Daoy (cell line): ENCODE data around the gene CHD6. TPM values are rescaled to one million over a fixed set of nuclear protein-coding genes. Genes with fewer than 3 reads are reported as not detected.
A peak's percentile ranks its signal among the peaks of the same experiment; 100 is the strongest.

ENCODE experiments used
- DNase-seq: peaks from one replicate; pipeline ENCODE4 v3.0.0-alpha.2; 2015; ENCODE audit warnings: low read depth
- total RNA-seq: library from RNA; depleted of rRNA; stranded (reverse); fragments of >200 nt; shearing (Covaris generic); gene quantifications from 2 replicates; pipeline ENCODE4 v1.2.3, GENCODE V29; 2014

The CHD6 gene
- total RNA-seq, 1 experiment from 2014 or later: 9.8 TPM

GRCh38 chr20:41509316-41510200, 108.6 kb downstream of the CHD6 start:
- DNase-seq: no peak

- no peak for DNase-seq
Measured at GRCh38 chr20:41508335-41508734, 109.8 kb downstream of the CHD6 start.

GRCh38 chr20:41507851-41508250, 110.3 kb downstream of the CHD6 start:
- DNase-seq: no peak

- DNase-seq: no peak
Measured at GRCh38 chr20:41507436-41507835, 110.7 kb downstream of the CHD6 start.

GRCh38 chr20:41506192-41506915, 111.8 kb downstream of the CHD6 start:
- DNase-seq: no peak

- DNase-seq: no peak
Measured at GRCh38 chr20:41505184-41505583, 113.0 kb downstream of the CHD6 start.

GRCh38 chr20:41501376-41501775, 116.8 kb downstream of the CHD6 start:
- DNase-seq: no peak

- no peak for DNase-seq
Measured at GRCh38 chr20:41499961-41500725, 118.0 kb downstream of the CHD6 start.

- no peak for DNase-seq
Measured at GRCh38 chr20:41499064-41499463, 119.1 kb downstream of the CHD6 start.

GRCh38 chr20:41497186-41497895, 120.8 kb downstream of the CHD6 start:
- no peak for DNase-seq

GRCh38 chr20:41494451-41494850, 123.7 kb downstream of the CHD6 start:
- DNase-seq: no peak

GRCh38 chr20:41483553-41483930, 134.6 kb downstream of the CHD6 start:
- no peak for DNase-seq

GRCh38 chr20:41482647-41483552, 135.3 kb downstream of the CHD6 start:
- DNase-seq: peak; percentile 11

- DNase-seq: no peak
Measured at GRCh38 chr20:41480054-41480770, 138.0 kb downstream of the CHD6 start.

- DNase-seq: no peak
Measured at GRCh38 chr20:41479113-41479512, 139.1 kb downstream of the CHD6 start.

GRCh38 chr20:41478026-41478425, 140.2 kb downstream of the CHD6 start:
- DNase-seq: no peak

GRCh38 chr20:41476446-41476845, 141.7 kb downstream of the CHD6 start:
- DNase-seq: no peak

- DNase-seq: peak; percentile 29
Measured at GRCh38 chr20:41476013-41476441, 142.2 kb downstream of the CHD6 start.

GRCh38 chr20:41475503-41475902, 142.7 kb downstream of the CHD6 start:
- no peak for DNase-seq
